GM19395 (cell line): ENCODE data around the gene RPS6KC1.
"Not testable (repeated sequence)": the region's sequence is repeated elsewhere in the genome, so short reads cannot be mapped to it uniquely, and the experiment has no call there.

ENCODE experiments used
- ATAC-seq: cut with Tn5 transposase; IDR thresholded peaks from one replicate; pipeline ENCODE4 v1.9.1; 2021; ENCODE audit warnings: mild to moderate bottlenecking, moderate library complexity; ENCODE audit not compliant: unreplicated experiment

Gene RPS6KC1

GRCh38 chr1:213273546-213273945 is 222.5 kb downstream of the RPS6KC1 start:
- no peak for ATAC-seq

DNA sequence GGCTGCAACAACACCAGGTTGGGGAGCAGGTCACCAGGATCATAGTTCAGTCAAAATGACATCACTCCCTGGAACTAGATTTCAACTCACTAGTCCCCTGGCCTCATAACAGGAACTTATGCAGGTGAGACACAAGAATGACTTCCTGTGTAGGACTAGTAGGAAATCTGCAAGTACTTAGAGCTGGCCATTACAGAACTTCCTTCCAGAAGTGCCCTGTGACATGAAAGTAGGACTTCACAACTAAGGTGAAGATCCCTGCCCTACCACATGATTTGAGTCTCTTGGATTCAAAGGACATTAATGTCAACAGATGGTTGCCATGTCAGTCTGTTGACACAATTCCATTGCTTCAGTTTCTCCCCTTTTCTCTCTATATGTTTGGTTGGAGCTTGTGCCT is 223.1 kb downstream of the RPS6KC1 start:
- no peak for ATAC-seq

- no peak for ATAC-seq
Measured at GRCh38 chr1:213275293-213275692, 224.3 kb downstream of the RPS6KC1 start.

GRCh38 chr1:213276236-213276635 is 225.2 kb downstream of the RPS6KC1 start:
- ATAC-seq, result no peak

GRCh38 chr1:213277036-213277435 is 226.0 kb downstream of the RPS6KC1 start:
- ATAC-seq, result no peak

GRCh38 chr1:213279410-213279809 is 228.4 kb downstream of the RPS6KC1 start:
- ATAC-seq, result no peak

- no peak for ATAC-seq
Measured at GRCh38 chr1:213281640-213282301, 230.7 kb downstream of the RPS6KC1 start.

DNA sequence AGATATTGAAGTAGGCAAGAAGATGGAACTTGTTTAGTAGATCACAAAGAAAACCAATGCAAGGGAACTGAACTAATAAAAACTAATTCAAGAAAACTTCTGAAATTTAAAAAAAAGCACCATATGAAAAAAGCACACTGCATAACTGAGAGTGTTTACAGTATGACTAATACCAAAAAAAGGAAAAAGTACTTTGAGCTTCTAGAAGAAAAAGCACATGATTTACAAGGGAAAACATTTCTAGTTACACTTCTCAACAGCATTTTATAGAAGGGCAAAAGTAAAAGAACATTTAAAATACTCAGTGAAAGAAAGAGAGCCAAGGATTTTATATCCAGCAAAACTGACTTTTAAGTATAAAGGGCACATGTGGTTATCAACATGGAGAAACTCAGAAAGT is 233.6 kb downstream of the RPS6KC1 start:
- ATAC-seq, result no peak

DNA sequence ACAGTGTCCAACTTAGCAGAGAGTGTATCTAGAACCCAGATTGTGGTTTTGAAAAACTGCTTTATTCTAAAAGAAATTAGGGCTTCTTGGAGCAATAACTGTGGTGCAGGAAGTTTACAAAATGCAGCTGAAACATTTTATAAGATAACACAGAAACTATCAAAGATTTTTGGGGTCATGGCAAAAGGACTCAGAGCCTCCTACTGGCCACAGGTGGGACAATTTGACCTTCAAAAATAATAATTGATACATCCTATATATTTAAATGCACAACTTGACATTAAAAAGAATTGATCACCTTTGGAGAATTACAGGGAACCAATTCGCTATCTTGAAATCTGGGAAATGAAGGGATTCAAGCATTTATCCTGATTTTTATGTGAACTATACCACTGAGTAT is 235.2 kb downstream of the RPS6KC1 start:
- no peak for ATAC-seq

- no peak for ATAC-seq
Measured at GRCh38 chr1:213287987-213288386, 236.9 kb downstream of the RPS6KC1 start.

DNA sequence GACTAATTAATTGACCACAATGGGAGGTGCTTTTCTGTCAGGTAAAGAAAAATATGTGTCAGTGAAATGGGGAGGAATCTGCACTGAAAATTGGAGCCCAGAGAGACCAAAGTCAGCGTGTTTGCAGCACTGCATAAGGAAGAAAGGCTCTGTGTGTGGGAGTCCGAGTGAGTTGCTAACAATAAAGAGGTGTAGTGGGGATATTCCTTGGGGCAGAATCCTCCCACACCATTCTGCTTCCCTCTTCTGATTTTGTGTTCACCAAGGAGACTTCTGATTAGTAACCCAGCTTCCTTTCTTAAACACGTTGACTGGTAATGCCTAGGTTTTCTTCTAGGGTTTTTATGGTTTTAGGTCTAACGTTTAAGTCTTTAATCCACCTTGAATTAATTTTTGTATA is 240.5 kb downstream of the RPS6KC1 start:
- no peak for ATAC-seq

DNA sequence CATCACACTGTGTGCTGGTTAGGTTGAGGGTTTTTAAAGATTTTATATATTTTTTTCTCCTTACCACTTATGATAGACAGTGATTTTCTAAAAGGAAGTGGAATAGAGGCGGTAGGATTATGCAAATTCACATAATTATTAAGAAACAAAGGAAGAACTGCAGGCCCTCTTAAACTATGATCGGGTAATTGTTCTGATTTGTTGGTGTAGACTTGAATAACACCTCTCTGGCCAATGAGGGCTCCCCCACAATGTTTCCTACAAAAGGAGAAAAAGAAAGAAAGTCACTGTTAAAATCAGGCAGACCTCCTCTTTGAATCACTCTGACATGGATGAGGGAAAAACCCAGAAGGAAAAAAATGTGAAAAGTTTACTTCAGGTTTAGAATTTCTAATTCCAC is 241.6 kb downstream of the RPS6KC1 start:
- no peak for ATAC-seq

- ATAC-seq, result no peak
Measured at GRCh38 chr1:213295860-213296259, 244.8 kb downstream of the RPS6KC1 start.

- no peak for ATAC-seq
Measured at GRCh38 chr1:213296558-213296957, 245.5 kb downstream of the RPS6KC1 start.

GRCh38 chr1:213297021-213297420 is 246.0 kb downstream of the RPS6KC1 start:
- ATAC-seq, result no peak

GRCh38 chr1:213300433-213300832 is 249.4 kb downstream of the RPS6KC1 start:
- no peak for ATAC-seq

- not testable (repeated sequence) for ATAC-seq
Measured at GRCh38 chr1:213301524-213301923, 250.5 kb downstream of the RPS6KC1 start.

DNA sequence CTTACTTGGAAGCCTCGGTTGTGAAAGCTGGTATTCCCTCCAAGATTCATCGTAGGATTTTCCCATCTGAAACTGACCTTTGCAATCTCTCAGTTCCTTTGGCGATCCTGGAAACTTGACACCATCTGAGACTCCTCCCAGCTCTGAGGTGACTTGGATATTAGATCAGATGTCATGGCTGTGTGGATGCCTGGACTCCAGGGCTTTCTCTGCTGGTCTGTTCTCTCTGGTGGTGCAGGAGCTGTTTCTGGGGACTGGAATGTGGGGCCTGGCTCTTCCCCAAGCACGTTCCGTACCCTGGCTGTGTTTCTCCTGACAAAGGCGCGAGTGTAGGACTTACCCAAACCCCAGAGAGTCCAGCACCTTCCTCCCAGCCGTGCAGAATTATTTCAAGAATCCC is 252.2 kb downstream of the RPS6KC1 start:
- ATAC-seq, result no peak

DNA sequence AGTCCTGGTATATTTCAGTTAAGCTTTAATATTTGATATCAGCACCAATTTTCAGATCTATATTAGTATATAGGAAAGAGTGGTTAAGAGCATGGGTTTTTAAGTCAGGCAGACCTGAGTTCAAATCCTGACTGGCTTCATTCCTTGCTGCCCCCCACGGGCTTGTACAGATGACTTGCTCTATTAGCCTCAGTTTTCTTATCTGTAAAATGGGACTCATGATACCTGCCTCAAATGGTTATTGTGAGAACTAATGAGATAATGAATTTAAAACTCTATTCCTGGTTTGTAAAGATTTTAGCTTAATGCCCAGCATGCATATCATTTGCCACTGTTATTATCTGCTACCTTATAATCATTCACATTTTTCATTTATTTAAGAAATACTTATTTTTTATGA is 264.5 kb downstream of the RPS6KC1 start:
- no peak for ATAC-seq

- ATAC-seq, result not testable (repeated sequence)
Measured at GRCh38 chr1:213318458-213318857, 267.4 kb downstream of the RPS6KC1 start.

DNA sequence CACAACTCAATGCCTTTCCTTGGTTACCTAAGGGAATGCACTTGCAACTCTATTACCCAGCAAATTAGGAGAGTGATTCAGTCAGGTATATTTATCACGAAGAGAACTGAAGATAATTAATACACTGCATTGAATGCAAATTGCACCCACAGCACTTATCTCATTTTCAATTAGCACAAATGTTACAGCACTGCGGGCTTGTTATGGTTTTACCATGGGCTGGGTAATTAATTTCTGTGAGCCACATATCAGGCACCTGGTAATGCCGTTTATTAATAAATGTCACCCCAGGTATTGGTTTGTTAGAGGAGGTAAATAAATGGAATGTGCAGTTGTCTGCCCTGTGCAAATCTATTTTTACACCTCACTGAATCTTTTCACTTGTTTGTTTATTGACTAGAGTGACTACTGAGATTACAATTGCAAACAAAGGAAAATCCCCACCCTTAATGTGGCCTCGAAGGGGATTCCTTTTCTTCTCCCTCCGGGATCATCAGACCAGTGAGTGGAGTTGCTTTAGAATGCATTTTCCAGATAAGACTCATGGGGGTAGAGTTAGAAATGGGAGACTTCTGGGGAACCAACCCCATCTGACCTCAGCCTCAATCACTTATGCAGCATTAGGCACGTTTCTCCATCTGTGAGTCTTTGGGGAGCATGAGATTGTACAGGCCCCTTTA is 269.3 kb downstream of the RPS6KC1 start:
- no peak for ATAC-seq
